Esophagus squamous epithelium (tissue), 5 donors: ENCODE results near the gene AXIN2. TPM values are rescaled to one million over a fixed set of nuclear protein-coding genes. Genes with fewer than 3 reads are reported as not detected.

Experiments
- DNase-seq: peaks from one replicate; lab custom pipeline; 2025; lab: John Stamatoyannopoulos, UW
- H3K27ac ChIP-seq, 4 donors: fragments of 200-600 bp; sonication (generic); one replicate each; pipeline ENCODE4 v1.5.1; 2016 to 2019; ENCODE audit warnings: mild to moderate bottlenecking in 1 of 4
- H3K27me3 ChIP-seq, 4 donors: fragments of 200-600 bp; sonication (generic); 1 replicate in 3 of 4; 2 replicates in 1 of 4; pipeline versions ENCODE4 v1.5.1 to v1.6.0; 2017 to 2021; ENCODE audit warnings: antibody characterized with exemption in 1 of 4
- H3K36me3 ChIP-seq, 3 donors: fragments of 200-600 bp; sonication (generic); one replicate each; pipeline ENCODE4 v1.5.1; 2016 to 2019
- H3K4me1 ChIP-seq, 3 donors: fragments of 200-600 bp; sonication (generic); one replicate each; pipeline ENCODE4 v1.5.1; 2017 to 2019
- H3K4me3 ChIP-seq, 4 donors: fragments of 200-600 bp; sonication (generic); 1 replicate in 3 of 4; 2 replicates in 1 of 4; pipeline ENCODE4 v1.5.1; 2016 to 2019; ENCODE audit warnings: mild to moderate bottlenecking in 2 of 4, moderate library complexity in 1 of 4
- H3K9me3 ChIP-seq, 3 donors: fragments of 200-600 bp; sonication (generic); one replicate each; pipeline ENCODE4 v1.5.1; 2016 to 2019
- CTCF ChIP-seq, 6 experiments: fragments of 450-650 bp in 4 of 6; fragments of 200-600 bp in 2 of 6; sonication (generic) in 2 of 6; IDR thresholded peaks; one replicate each; pipeline ENCODE4 v1.5.1; 2016 to 2019; ENCODE audit warnings: antibody characterized with exemption in 6 of 6, mild to moderate bottlenecking in 4 of 6, moderate library complexity in 4 of 6
- POLR2A ChIP-seq, 4 donors: fragments of 450-650 bp; IDR thresholded peaks; one replicate each; pipeline ENCODE4 v1.6.1; 2017; ENCODE audit warnings: antibody characterized with exemption in 4 of 4, mild to moderate bottlenecking in 4 of 4, moderate library complexity in 3 of 4
- WGBS, 2 donors: methylation state at CpG; one replicate each; pipeline ENCODE4 v1.1.5; 2018; 5-methylcytosine and 5-hydroxymethylcytosine counted together
- intact Hi-C: fragments of 100-400 bp; cut with DNase I; formaldehyde crosslinking; loops from one replicate; pipeline ENCODE4 v1.15.0; 2022
- total RNA-seq, 4 donors: library from RNA; depleted of rRNA; stranded (reverse); fragments of >200 nt; gene quantifications; one replicate each; pipeline ENCODE4 v1.1.0, GENCODE V29; 2016
- donor health status: DM: yes; HTN: yes; CAD: no.

AXIN2 gene
- total RNA-seq, 4 donors from 2014 or later, result 0.83 to 10.9 (median 6.2) TPM

DNA sequence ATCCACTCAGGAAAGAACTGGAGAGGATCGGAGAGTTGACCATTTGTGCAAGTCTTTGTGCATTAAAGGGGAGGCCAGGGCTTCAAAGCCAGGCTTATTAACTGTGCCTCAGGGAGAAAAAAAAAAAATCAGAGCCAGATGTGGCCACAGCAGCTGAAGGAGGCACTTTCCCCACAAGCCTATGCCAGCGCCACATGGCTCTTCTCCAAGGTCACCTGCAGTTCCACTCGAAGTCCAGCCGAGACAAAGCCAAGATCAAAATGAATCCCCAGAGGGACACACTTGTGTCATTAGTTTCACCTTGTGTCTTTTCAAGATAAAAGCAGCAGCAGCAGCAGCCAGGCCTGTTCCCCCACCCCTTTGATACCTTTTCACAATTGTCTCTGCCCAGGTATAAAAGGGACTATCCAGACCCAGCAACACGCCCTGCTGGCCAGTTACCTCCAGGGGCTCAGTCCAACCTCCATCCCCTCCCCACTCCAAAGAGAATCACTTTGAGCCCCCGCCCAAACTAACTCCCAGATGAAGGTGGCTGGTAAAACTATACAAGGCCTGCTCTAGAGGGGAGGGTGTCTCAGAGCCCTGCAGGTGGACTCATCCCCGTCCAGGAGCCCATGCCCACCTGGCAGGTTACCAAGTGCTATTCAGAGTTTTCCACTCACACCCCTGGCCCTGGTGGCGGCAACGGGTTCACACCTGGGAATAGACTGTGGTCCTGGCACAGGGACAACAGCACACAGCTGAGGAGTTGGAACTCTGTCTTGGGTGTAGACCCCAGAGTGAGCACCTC is 29.2 kb downstream of the AXIN2 start:
- intact Hi-C loops, result no loop called here
- Histone ChIP-seq H3K27me3 (no peaks in the 10 kb centered on the region), H3K4me3 (no peak overlapping the region), H3K36me3 (peaks cover 3 to 70% (median 7%) of the 10 kb centered on the region in 3 donors), H3K27ac (peak overlapping the region; percentile 34 to 78 (median 54)), H3K4me1 (peaks cover 8 to 52% (median 23%) of the 10 kb centered on the region in 3 donors), H3K9me3 (no peaks in the 10 kb centered on the region)
- DNase-seq, result no peak
- TF ChIP-seq CTCF (IDR thresholded peaks at IDR 0.05) (no peak), POLR2A (IDR thresholded peaks at IDR 0.05) (no peak)
- 44 to 51% methylated on average over 3 to 5 of the region's 9 CpGs for WGBS, 2 donors

GRCh38 chr17:65531256-65532100 is 30.0 kb downstream of the AXIN2 start:
- Histone ChIP-seq H3K4me3 (no peak overlapping the region), H3K27ac (peak overlapping the region; percentile 25 to 78 (median 54)), H3K27me3 (no peaks in the 10 kb centered on the region), H3K9me3 (no peaks in the 10 kb centered on the region), H3K4me1 (peaks cover 8 to 44% (median 23%) of the 10 kb centered on the region in 3 donors), H3K36me3 (peaks cover 0 to 62% (median 3%) of the 10 kb centered on the region in 3 donors)
- WGBS, 2 donors, result 47 to 49% methylated on average over 15 to 16 of the region's 16 CpGs
- no peak for DNase-seq
- TF ChIP-seq CTCF (IDR thresholded peaks at IDR 0.05) (peak in 4 of 6 experiments; percentile 21 to 29 (median 24)), POLR2A (IDR thresholded peaks at IDR 0.05) (peak in 1 of 4 donors; percentile 3)
- intact Hi-C loops, result no loop called here

DNA sequence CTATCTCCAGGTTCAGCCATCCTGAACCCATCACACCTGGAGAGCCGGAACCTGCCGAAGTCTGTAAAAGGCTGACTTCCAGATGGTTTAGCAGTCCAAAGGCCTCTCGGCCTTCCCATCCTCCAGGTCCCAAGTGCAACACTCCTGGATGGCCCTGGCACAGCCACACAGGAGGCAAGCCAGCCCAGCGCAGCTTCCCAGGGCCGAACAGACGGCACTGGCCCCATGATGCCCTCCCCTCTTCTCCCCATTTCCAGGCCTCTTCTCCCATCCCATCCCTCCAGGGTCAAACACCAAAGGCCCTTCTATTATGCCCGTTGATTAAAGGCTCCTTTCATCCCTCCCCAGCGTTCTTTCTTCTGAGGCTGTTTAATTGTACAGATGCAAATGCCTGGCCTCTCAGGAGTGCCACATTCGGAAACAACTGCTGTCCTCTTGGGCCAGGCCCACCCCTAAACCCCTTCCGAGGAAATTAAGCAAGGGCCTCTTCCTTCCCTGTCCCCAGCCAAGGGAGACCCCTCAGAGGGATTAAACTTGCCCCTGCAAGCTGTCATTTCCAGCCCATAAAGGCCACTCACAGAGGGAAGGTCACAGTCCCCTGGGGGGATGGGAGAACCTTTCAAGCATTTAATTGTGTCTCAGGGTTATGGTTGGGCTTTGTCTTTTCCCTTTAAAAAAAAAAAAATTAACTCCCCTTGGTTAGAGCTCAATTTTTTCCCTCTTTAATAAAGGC is 30.8 kb downstream of the AXIN2 start:
- H3K4me1 ChIP-seq, result peaks cover 8 to 43% (median 23%) of the 10 kb centered on the region in 3 donors
- H3K36me3 ChIP-seq, result peaks cover 0 to 54% (median 3%) of the 10 kb centered on the region in 3 donors
- 62 to 73% methylated on average over 6 of the region's 10 CpGs for WGBS, 2 donors
- no peaks in the 10 kb centered on the region for H3K9me3 ChIP-seq
- no peak overlapping the region for H3K4me3 ChIP-seq
- no peak for TF ChIP-seq POLR2A (IDR thresholded peaks at IDR 0.05)
- no peak for TF ChIP-seq CTCF (IDR thresholded peaks at IDR 0.05)
- intact Hi-C loops, result no loop called here
- DNase-seq, result no peak
- no peaks in the 10 kb centered on the region for H3K27me3 ChIP-seq
- H3K27ac ChIP-seq, result peak overlapping the region; percentile 25 to 78 (median 54)

- no peak overlapping the region for H3K4me3 ChIP-seq
- peaks cover 8 to 43% (median 23%) of the 10 kb centered on the region in 3 donors for H3K4me1 ChIP-seq
- no peaks in the 10 kb centered on the region for H3K27me3 ChIP-seq
- DNase-seq, result no peak
- whole genome bisulfite sequencing, 2 donors, result 85 to 95% methylated on average over 12 to 16 of the region's 17 CpGs
- H3K36me3 ChIP-seq, result peaks cover 0 to 47% (median 3%) of the 10 kb centered on the region in 3 donors
- peak overlapping the region in 3 of 4 donors; percentile 39 to 78 (median 68) for H3K27ac ChIP-seq
- intact Hi-C loops, result no loop called here
- H3K9me3 ChIP-seq, result no peaks in the 10 kb centered on the region
- TF ChIP-seq POLR2A (IDR thresholded peaks at IDR 0.05) (no peak), CTCF (IDR thresholded peaks at IDR 0.05) (no peak)
These were observed 31.5 kb downstream of the AXIN2 start for GRCh38 chr17:65529761-65530522.
